ENCODE measurements around the gene ADAMTS13.

- TF ChIP-seq, protein P1, sequence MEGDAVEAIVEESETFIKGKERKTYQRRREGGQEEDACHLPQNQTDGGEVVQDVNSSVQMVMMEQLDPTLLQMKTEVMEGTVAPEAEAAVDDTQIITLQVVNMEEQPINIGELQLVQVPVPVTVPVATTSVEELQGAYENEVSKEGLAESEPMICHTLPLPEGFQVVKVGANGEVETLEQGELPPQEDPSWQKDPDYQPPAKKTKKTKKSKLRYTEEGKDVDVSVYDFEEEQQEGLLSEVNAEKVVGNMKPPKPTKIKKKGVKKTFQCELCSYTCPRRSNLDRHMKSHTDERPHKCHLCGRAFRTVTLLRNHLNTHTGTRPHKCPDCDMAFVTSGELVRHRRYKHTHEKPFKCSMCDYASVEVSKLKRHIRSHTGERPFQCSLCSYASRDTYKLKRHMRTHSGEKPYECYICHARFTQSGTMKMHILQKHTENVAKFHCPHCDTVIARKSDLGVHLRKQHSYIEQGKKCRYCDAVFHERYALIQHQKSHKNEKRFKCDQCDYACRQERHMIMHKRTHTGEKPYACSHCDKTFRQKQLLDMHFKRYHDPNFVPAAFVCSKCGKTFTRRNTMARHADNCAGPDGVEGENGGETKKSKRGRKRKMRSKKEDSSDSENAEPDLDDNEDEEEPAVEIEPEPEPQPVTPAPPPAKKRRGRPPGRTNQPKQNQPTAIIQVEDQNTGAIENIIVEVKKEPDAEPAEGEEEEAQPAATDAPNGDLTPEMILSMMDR (IDR thresholded peaks at IDR 0.05; ENCODE audit: insufficient read depth, low read length, poor library complexity, severe bottlenecking): no peak
- TF ChIP-seq EZH2phosphoT487 (conservative IDR thresholded peaks at IDR 0.05; ENCODE audit: low read length): no peak
Measured at GRCh38 chr9:133393399-133393798, 28.8 kb upstream of the ADAMTS13 start.
